HK-2 (cell line): ENCODE data around the gene GAR1.
A peak's percentile ranks its signal among the peaks of the same experiment; 100 is the strongest.
"Not testable (repeated sequence)": the region's sequence is repeated elsewhere in the genome, so short reads cannot be mapped to it uniquely, and the experiment has no call there.

Experiments used
- DNase-seq: peaks from one replicate; pipeline ENCODE4 v3.0.0-alpha.2; 2018; ENCODE audit not compliant: unreplicated experiment

Gene GAR1

DNA sequence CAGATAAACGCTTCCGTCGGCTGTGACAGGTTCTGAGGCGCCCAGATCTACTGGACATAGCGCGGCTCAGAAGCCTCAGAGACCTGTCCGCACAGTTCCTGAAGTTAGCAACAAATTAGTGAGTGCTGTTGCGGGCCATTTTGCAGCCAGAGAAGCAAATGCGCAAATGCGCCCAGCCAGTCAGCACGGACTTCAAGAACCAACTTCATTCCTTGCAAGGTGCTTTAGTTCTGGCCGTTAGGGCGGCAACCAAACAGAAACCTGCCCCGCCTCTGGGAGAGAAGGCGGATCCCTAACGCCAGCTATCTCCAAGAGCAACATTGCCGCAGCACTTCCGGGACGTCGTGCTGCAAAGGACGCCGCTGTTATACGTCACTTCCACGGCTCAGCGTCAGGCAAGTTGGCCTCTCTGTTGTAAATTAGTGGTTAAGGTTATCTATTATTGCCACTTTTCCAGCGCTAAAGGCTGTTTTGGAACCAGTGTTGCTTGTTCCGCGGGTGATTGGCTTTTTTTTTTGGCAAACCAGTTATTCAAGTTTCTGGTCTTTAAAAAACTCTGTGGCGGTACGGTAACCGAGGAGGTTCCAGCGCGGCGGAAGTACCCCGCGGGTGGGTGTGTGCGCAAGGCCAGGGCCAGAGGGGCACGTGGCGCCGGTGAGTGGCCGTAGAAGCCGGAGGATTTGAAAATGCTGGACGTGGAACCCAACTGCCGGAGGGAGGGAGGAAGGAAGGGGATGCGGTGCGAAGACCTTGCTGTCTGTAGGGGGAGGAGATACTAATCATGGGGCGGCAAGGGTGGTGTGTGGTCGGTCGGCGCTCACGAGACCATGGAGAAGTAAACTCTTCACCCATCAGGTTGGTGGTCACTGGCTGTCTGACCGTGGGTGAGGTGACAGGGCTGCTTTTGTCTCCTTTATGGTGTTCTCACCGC is at the start of gene GAR1:
Gene GAR1, plus strand, starts transcription at position 612 of the 931 bp plus-strand sequence. CDS start 403 bp downstream, outside the sequence.
- peak; percentile 87 for DNase-seq

DNA sequence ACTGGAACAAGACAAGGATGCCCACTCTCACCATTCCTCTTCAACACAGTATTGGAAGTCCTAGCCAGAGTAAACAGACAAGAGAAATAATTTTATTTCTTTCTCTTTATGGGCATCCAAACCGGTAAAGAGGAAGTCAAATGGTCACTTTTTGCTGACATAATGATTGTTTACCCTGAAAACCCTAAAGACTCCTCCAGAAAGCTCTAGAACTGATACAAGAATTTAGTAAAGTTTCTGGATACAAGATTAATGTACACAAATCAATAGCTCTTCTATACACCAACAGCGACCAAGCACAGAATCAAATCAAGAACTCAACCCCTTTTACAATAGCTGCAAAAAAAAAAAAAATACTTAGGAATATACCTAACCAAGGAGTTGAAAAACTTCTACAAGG is 33.5 kb upstream of the GAR1 start:
- not testable (repeated sequence) for DNase-seq

DNA sequence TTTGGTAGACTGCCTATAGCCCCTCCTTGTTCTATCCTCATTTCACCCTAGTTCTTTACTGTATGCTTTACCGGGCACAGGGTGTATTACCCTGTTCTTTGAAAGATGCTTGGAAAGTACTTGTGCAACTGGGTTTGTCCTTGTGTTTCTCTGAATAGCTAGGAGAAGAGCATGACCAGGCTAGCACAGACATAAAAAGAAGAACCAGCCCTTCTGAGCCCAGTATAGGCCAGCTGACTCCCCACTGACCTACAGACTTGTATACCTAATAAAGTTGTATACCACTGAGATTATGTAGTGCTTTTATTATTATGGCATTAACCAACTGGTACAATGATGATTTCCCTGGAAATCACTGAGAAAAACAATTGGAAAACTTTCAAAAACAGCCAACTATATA is 28.7 kb upstream of the GAR1 start:
- no peak for DNase-seq

DNA sequence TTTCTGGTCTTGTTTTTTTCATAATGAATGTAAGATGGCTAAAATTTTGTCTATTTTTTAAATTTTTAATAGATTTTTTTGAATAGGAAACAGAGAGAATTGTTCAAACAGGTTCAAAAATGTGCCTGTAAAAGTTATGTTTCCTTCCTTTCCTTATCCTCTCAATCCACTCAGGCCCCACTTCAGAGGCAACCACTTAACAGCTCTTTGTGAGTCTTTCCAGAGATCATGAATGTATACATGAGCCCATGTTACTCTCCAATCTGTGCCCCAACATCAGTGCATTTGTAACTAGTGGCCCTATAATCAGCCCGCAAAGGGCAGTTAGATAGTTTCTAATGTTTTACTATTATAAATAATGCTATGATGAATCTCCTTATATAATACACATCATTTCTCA is 27.8 kb upstream of the GAR1 start:
- DNase-seq: no peak

DNA sequence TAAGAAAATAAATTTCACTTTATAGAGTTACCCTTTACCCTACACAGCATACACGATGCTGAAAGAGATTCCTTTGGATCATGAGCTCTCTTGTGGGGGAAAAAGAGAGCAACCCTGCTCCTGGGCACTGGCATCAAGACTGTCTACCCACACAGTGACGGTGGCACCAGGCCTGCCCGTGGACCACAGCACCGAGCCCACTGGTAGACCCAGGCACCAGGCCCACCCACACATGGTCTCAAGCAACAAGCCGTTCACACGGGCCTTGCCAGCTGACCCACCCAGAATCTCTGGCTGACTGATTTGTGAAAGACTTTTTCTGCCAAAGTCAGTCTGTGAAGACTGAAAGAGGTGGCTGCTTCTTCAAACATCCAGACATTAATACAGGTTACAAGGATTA is 20.5 kb upstream of the GAR1 start:
- no peak for DNase-seq

DNA sequence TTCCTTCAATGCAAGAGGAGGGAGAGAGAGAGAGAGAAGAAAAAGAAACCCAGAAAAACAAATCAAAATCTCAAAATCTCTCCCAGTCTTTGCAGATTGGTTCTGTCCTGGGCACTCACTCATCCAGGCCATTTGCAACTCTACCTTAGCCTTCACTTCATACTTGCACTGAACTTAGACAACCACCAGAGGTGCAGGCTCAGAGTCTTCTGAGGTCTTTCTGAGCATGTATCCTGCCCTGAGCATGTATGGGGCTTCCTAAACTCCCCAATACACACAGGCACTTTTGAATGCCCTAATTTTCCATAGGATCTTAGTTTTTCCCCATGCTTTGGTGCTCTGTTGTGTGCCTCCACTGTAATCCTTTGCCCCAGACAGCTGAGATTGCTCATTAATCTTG is 16.7 kb upstream of the GAR1 start:
- DNase-seq: no peak

DNA sequence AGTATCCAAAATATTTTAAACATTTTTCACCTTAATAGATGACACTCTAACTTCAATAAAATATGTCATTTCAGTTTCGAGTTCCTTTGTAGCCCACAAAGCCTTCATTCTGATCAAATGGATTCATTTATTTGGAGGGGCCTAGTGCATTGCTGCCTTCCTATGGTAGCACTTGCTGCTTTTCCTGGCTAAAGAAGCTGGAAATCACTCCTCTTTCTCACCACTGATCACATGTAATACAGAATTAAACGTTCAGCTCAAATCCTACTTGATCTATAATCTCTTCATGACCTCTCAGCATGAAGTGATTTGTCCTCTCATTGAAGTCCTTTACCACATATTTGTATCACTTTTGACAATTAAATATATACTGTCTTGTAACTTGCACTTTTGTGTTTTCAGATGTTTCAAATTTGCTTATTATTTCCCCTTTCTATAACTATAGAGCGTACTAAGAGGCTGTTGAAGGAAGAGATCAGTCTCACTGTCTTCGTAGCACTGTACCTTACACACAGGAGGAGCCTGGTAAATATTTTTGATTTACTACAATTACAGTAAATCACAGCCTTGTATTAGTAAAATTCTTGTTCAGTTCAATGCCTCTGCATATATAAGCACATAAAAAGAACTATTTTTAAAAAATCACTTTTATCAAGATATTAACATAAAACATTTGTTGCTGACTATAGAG is 14.3 kb upstream of the GAR1 start:
- no peak for DNase-seq

DNA sequence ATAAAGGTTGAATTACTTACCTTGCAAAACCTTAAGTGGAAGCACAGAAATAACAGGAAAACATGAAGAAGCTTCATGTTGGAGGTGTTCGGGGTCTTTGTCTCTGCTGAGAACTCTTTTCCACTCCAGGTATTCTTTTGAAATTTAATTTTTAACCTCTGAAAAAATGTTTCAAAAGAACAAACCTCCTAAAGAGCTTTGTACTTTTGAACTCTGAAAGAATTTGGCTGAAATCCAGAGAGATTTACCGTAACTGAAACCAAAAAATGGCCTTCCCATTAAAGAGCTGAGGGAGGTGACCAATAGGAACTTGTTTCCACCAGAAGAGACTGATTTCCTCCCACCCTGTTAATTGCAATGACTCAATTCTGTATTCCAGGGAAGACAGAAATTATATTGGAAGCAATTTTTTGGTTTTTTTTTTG is 13.7 kb upstream of the GAR1 start, which contains the start of gene CFI:
Gene CFI, minus strand, starts transcription at position 105 of the 425 bp plus-strand sequence. Its CDS starts 28 bp downstream, at position 77.
- no peak for DNase-seq

DNA sequence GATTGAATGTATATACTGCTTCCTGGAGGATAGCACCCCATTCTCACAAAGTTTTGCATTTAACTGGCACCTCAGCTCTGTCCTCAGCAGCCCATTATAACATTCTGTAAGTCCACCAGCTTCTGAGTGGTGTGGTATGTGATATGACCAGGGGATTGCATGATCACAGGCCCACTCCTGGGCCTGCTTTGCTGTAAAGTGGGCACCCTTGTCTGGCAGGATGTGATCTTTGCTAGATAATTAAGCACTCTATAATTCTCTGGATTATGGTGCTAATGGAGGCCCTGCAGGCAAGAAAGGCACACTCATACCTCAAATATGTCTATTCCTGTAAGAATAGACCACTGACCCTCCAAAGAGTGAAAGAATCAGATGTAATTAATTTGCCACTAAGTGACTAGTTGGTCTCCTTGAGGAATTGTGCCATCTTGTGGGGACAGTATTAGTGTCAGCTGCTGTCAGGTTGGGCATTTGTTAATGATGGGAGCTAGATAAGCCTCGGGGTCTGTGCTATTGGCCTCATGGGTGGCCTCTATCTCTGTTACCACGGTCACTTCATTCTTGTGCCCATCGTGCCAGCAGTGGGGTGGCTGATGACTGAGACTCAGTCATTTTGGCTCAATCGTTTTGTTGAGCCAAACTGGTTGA is 11.5 kb upstream of the GAR1 start:
- DNase-seq: peak; percentile 17

DNA sequence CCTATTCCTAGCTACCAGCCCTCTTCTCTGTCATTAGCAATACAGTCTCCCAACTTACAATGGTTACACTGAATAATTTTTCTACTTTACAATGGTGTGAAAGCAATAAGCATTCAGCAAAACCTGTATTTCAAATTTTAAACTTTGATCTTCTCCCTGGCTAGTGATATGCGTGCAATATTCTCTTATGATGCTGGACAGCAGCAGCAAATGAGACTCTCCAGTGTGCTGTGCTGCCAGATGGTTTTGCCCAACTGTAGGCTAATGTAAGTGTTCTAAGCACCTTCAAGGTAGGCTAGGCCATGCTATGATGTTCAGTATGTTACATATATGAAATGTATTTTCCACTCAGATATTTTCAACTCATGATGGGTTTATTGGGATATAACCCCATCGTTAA is 5.9 kb upstream of the GAR1 start:
- DNase-seq: no peak

DNA sequence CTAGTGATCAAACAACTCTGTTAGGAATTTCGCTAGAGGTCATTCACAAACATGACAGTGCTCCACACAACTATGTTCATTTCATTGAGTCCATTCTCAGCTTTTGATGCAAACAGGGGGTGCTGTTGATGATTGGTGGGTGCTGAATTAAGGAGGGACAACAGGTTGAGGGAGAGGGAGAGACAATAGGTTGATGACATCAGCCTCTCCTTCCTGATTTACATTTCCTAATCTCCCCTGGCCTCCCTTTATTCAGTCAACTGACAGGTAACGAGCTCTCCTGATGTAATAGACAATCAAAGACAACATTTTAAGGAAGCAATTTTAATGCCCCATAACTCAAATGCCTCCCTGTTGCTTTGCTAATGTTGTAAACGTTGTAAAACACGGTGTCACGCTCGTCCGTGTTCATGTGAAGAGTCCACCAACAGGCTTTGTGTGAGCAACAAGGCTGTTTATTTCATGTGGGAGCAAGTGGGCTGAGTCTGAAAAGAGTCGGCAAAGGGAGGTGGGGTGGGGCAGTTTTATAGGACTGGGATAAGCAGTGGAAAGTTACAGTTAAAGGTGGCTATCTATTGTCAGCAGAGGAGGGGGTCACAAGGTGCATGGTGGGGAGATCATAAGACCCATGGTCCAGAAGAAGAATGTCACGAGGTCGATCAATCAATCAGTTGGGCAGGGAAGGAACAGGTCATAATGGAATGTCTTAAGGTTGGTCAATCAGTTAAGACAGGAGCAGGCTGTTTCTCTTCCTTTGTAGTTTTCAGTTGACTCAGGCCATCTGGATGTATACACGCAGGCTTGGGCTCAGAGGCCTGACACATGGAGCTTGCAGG is 4.8 kb upstream of the GAR1 start:
- DNase-seq: no peak

DNA sequence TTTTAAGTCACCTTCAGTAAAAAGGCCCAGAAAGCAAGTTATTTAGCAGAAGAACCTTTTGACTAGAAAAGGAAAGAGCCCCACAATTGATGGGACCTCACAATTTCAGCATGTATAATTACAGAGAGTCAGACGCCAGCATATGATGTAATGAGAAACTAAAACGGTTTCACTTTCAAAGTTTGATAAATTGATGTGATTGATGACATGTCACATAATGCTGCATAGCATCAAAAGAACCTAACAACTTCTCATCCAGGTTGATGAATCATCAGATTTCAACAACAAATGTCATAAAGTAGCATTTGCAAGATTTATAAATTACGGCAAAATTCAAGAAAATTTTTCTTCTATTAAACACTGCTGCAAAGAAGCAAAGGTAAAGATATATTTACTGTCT is 3.9 kb upstream of the GAR1 start:
- no peak for DNase-seq

DNA sequence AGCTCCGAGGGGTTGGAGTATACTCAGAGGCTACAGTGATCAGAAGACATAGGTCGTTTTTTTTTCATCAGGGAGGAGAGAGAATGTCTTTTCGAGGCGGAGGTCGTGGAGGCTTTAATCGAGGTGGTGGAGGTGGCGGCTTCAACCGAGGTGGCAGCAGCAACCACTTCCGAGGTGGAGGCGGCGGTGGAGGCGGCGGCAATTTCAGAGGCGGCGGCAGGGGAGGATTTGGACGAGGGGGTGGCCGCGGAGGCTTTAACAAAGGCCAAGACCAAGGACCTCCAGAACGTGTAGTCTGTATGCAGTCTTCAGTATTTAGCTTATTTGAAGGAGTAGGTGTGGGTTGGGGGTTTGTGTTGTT is 500 bp downstream of the GAR1 start:
- peak; percentile 35 for DNase-seq

DNA sequence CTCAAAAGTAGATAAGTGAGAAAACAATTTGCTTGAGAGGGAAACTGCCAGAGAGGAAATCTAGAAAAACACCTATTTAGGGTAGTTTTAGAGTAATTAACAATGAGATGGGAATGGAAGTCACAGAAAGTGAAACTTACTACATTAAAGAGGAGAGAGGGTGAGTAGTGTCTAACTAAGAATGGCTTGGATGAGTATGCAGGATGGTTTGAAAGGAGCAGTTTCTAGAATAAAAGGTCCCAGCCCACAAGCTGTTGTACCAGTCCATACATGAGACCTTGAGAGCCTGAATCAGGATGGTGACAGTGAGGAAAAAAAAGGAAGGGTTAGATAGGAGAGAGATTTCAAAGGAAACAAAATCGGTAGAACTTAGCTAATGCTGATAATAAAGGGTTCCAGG is 1.3 kb downstream of the GAR1 start:
- no peak for DNase-seq

DNA sequence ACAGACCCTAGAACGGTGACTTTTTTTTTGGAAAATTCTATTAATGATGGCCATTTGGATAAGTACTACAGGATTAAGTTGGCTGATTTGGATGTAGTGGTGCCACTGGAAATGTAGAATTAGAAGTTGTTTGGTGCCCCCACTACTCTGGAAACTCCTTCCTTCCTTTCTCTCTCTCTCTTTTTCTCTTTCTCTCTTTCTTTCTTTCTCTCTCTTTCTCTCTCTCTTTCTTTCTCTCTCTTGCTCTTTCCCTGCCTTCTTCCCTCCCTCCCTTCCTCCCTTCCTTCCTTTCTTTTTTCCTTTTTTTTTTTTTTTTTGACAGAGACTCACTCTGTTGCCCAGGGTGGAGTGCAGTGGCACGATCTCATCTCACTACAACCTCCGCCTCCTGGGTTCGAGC is 2.7 kb downstream of the GAR1 start:
- no peak for DNase-seq

DNA sequence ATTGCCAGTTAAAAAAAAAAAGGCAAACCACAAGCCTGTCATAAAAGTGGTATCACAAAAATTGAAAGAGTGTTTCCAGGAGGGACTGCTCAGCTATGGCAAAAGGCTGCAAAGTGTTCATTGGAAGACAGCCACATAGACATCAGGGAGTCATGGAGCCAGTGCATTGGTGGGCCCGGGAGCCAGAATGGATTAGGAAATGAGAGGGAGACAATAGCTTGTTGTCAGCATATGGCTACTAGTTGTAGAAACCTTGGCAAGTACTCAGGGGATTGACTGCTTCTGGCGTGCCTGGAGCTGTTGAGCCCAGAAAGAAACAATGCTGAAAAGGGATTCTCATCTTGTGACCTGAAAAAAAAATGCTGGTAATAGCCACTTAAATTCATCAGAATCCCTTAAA is 5.0 kb downstream of the GAR1 start:
- DNase-seq: no peak

DNA sequence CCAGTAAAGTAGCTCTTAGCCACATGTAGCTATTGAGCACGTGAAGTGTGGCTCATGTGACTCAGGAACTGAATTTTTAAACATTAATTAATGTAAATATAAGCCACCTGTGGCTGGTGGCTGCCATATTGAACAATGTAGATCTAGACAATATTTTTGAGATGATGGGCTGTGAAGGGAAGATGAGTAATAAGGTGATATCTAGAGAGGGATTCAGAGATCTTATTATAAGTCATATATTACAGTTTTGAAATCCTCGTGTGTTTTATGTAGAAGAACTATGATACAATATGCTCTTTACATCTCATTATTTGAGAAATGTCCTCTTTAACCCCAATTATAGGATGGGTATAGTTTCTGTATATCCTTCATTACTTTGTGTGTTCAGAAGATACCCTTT is 5.6 kb downstream of the GAR1 start:
- DNase-seq: no peak

DNA sequence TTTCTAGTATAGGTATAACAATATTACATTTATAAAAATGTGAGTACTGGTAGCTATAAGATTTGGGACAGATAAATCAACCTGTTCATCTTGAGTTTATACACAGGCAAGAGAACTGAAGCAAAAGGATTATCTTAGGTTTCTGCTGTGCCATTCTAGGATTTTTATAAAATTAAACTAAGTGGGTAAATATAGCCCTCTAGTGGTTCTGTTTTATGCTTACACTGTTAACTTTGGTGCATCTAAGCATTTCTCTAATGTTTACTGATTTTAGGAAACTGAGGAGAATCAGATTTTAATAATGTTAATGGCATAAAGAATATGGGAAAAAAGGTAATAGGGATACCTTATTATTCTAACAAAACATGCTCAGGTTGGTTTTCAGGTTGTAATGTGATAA is 11.2 kb downstream of the GAR1 start:
- no peak for DNase-seq

DNA sequence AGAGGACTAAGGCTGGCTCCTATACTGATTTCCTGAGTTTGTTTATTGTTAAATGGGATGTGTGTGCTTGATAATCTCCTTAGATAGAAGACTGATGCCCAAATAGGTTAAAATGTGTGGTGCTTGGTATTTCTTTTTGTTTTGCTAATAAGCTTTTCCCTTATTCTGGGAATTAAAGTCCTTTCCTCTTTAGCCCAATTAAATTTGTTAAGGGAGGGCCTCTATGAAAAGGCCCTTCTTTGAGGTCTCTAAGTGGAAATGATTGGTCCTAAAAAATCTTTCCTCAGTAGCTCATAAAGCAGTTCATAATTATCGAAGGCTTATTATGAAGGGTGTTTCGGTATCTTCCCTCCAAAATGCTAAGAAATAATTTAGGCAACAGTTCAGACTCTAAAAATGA is 12.1 kb downstream of the GAR1 start, which contains the start of gene RRH:
Gene RRH, plus strand, starts transcription at position 301 of the 400 bp plus-strand sequence. Its CDS starts 56 bp downstream, at position 357.
- no peak for DNase-seq

DNA sequence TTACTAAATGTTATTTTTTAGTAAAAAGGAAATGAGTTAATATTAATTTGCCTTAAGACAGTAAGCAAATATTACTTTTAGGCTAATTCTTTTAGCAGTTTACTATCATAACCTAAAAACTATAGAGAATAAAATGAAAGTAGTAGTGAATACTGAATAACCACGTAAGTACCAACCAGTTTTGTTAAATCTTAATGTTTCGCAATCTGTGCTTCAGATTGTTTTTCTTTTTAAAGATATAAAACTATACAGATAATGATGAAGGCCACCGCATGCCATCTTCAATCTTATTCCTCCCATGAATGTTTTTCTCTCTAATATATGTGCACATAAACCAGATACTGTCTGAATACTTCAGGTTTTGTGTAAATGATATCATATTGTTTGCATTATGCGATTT is 18.2 kb downstream of the GAR1 start:
- no peak for DNase-seq

DNA sequence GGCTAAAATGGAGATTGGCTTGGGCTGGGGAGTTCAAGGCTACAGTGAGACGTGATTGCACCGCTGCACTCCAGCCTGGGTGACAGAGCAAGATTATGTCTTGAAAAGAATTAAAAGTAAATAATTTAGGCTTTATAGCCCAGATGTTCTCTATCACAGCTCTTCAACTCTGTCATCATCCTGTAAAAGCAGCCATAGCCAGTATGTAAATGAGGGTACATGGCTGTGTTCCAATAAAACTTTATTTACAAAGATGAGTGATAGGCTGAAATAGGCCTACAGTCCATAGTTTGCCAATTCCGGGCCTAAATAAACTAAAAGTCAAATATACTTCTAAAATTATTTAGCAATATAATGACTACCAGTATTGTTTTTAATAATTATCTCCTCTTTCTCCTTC is 21.4 kb downstream of the GAR1 start:
- no peak for DNase-seq
